ENCODE results near the gene MRPL3.

- TF ChIP-seq, protein P1, sequence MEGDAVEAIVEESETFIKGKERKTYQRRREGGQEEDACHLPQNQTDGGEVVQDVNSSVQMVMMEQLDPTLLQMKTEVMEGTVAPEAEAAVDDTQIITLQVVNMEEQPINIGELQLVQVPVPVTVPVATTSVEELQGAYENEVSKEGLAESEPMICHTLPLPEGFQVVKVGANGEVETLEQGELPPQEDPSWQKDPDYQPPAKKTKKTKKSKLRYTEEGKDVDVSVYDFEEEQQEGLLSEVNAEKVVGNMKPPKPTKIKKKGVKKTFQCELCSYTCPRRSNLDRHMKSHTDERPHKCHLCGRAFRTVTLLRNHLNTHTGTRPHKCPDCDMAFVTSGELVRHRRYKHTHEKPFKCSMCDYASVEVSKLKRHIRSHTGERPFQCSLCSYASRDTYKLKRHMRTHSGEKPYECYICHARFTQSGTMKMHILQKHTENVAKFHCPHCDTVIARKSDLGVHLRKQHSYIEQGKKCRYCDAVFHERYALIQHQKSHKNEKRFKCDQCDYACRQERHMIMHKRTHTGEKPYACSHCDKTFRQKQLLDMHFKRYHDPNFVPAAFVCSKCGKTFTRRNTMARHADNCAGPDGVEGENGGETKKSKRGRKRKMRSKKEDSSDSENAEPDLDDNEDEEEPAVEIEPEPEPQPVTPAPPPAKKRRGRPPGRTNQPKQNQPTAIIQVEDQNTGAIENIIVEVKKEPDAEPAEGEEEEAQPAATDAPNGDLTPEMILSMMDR (conservative IDR thresholded peaks at IDR 0.05 in 1 of 2, IDR thresholded peaks at IDR 0.05 in 1 of 2; ENCODE audit: extremely low read depth in 1 of 2, insufficient read depth in 1 of 2, low read depth in 1 of 2, low read length in 2 of 2): no peak
- no peak for TF ChIP-seq EZH2 (IDR thresholded peaks at IDR 0.05; ENCODE audit: borderline replicate concordance, low read length)
Observed at GRCh38 chr3:131439084-131439483, 63.7 kb downstream of the MRPL3 start.
